WTC11 (cell line): ENCODE data around the gene RFNG. TPM values are rescaled to one million over a fixed set of nuclear protein-coding genes. Genes with fewer than 3 reads are reported as not detected.

ENCODE experiments used
- ATAC-seq: fragments of 200-7000 bp; cut with Tn5 transposase; 2 replicates; pipeline ENCODE4 v1.10.0; 2021; ENCODE audit warnings: mild to moderate bottlenecking, moderate library complexity
- CTCF ChIA-PET: fragments of 300-600 bp; sonication (Branson Sonifier 250); formaldehyde crosslinking; loops from one replicate; lab custom pipeline; 2021; ENCODE audit warnings: antibody characterized with exemption; lab: Charles Lee
- POLR2A ChIA-PET: fragments of 350-600 bp; sonication (Branson Sonifier 250); formaldehyde crosslinking; loops from one replicate; lab custom pipeline; 2021; ENCODE audit warnings: antibody characterized with exemption; lab: Charles Lee
- DNase-seq: peaks from one replicate; pipeline ENCODE4 v3.0.0; 2021; ENCODE audit warnings: low spot score
- H3K27ac Mint-ChIP-seq: 2 replicates; pipeline ENCODE4 v1.8.0; 2021; ENCODE audit warnings: mixed read lengths
- H3K27me3 Mint-ChIP-seq: 2 replicates; pipeline ENCODE4 v1.8.0; 2021; ENCODE audit warnings: low read depth, mild to moderate bottlenecking, moderate library complexity, mixed read lengths
- H3K36me3 Mint-ChIP-seq: 2 replicates; pipeline ENCODE4 v1.8.0; 2021; ENCODE audit warnings: mixed read lengths
- H3K4me1 Mint-ChIP-seq: 2 replicates; pipeline ENCODE4 v1.8.0; 2022; ENCODE audit warnings: mixed read lengths
- H3K4me3 Mint-ChIP-seq: 2 replicates; pipeline ENCODE4 v1.8.0; 2021; ENCODE audit warnings: mild to moderate bottlenecking, moderate library complexity, mixed read lengths
- H3K9me3 Mint-ChIP-seq: 2 replicates; pipeline ENCODE4 v1.8.0; 2021; ENCODE audit warnings: mixed read lengths
- AFF4 ChIP-seq: sonication (generic); formaldehyde crosslinking; IDR thresholded peaks from 2 replicates; pipeline ENCODE4 v1.8.1; 2023; ENCODE audit warnings: mild to moderate bottlenecking, missing genetic modification reagents, borderline replicate concordance
- E2F4 ChIP-seq: sonication (generic); formaldehyde crosslinking; IDR thresholded peaks from 2 replicates; pipeline ENCODE4 v1.8.1; 2022; ENCODE audit warnings: low read depth, mild to moderate bottlenecking, moderate library complexity, missing genetic modification reagents, borderline replicate concordance
- E2F5 ChIP-seq: sonication (generic); formaldehyde crosslinking; IDR thresholded peaks from 2 replicates; pipeline ENCODE4 v1.8.1; 2022; ENCODE audit warnings: mild to moderate bottlenecking, moderate library complexity, missing genetic modification reagents
- ERG ChIP-seq: fragments of 250-450 bp; sonication (Bioruptor Pico); IDR thresholded peaks from 2 replicates; pipeline ENCODE4 v1.8.0; 2021; ENCODE audit warnings: mild to moderate bottlenecking
- FOXP1 ChIP-seq: sonication (generic); formaldehyde crosslinking; IDR thresholded peaks from 2 replicates; pipeline ENCODE4 v1.8.0; 2022; ENCODE audit warnings: missing genetic modification reagents, mild to moderate bottlenecking, moderate library complexity, borderline replicate concordance
- FOXP4 ChIP-seq: sonication (generic); formaldehyde crosslinking; IDR thresholded peaks from 2 replicates; pipeline ENCODE4 v1.8.0; 2022; ENCODE audit warnings: mild to moderate bottlenecking, missing genetic modification reagents
- GABPB1 ChIP-seq: sonication (generic); formaldehyde crosslinking; IDR thresholded peaks from 2 replicates; pipeline ENCODE4 v1.8.1; 2023; ENCODE audit warnings: mild to moderate bottlenecking, missing genetic modification reagents
- GRHL2 ChIP-seq: fragments of 250-450 bp; sonication (Bioruptor Pico); IDR thresholded peaks from 2 replicates; pipeline ENCODE4 v1.8.0; 2022; ENCODE audit warnings: mild to moderate bottlenecking, moderate library complexity; ENCODE audit not compliant: insufficient replicate concordance, severe bottlenecking
- HMGA2 ChIP-seq: fragments of 250-450 bp; sonication (Bioruptor Pico); IDR thresholded peaks from 2 replicates; pipeline ENCODE4 v1.4.0; 2021; ENCODE audit warnings: mild to moderate bottlenecking, moderate library complexity
- IRF2 ChIP-seq: sonication (generic); formaldehyde crosslinking; IDR thresholded peaks from 2 replicates; pipeline ENCODE4 v1.8.0; 2022; ENCODE audit warnings: low read depth, missing genetic modification reagents, borderline replicate concordance
- KAT7 ChIP-seq: sonication (generic); formaldehyde crosslinking; IDR thresholded peaks from 2 replicates; pipeline ENCODE4 v1.8.1; 2023; ENCODE audit warnings: missing genetic modification reagents, mild to moderate bottlenecking, borderline replicate concordance
- NFYB ChIP-seq: sonication (generic); formaldehyde crosslinking; conservative IDR thresholded peaks from 2 replicates; pipeline ENCODE4 v1.8.0; 2022; ENCODE audit warnings: low read depth, missing genetic modification reagents
- PRDM15 ChIP-seq: sonication (generic); formaldehyde crosslinking; IDR thresholded peaks from 2 replicates; pipeline ENCODE4 v1.8.0; 2022; ENCODE audit warnings: missing genetic modification reagents
- SP1 ChIP-seq: sonication (generic); formaldehyde crosslinking; conservative IDR thresholded peaks from 2 replicates; pipeline ENCODE4 v1.8.1; 2022; ENCODE audit warnings: missing genetic modification reagents
- STAT6 ChIP-seq: sonication (generic); formaldehyde crosslinking; conservative IDR thresholded peaks from 2 replicates; pipeline ENCODE4 v1.8.1; 2023; ENCODE audit warnings: mild to moderate bottlenecking, low read depth, missing genetic modification reagents, moderate library complexity
- ZNF317 ChIP-seq: sonication (generic); formaldehyde crosslinking; IDR thresholded peaks from 2 replicates; pipeline ENCODE4 v1.8.1; 2023; ENCODE audit warnings: low read depth, mild to moderate bottlenecking, moderate library complexity, missing genetic modification reagents, borderline replicate concordance
- total RNA-seq: library from RNA; stranded (reverse); gene quantifications from 3 replicates; pipeline ENCODE4 v1.2.3, GENCODE V29; 2021

RFNG gene
- total RNA-seq, 1 experiment from 2014 or later, result 41.6 TPM

GRCh38 chr17:82023447-82024241, 28.0 kb downstream of the RFNG start (continued):
- TF ChIP-seq ERG (no peak), FOXP4 (CRISPR knock-in tag) (0 out of 2 replicates have a peak, but pooled peaks have one; percentile 20), AFF4 (CRISPR knock-in tag) (no peak)

GRCh38 chr17:82022981-82023446, 28.6 kb downstream of the RFNG start, which contains the start of gene LRRC45:
Gene LRRC45, plus strand, starts transcription at chr17:82023305. Its CDS starts 339 bp downstream, at chr17:82023644.
- Mint-ChIP-seq H3K27ac (no peak within 1 kb of the TSS), H3K9me3 (no peaks in the 10 kb centered on the region), H3K36me3 (no peaks in the 10 kb centered on the region; the same call in 1 of the 2 replicates), H3K4me3 (peak within 1 kb of the TSS; percentile 78), H3K27me3 (no peaks in the 10 kb centered on the region; the same call in 1 of the 2 replicates), H3K4me1 (peaks cover 11% of the 10 kb centered on the region)
- TF ChIP-seq NFYB (CRISPR knock-in tag) (peak; percentile 92), ZNF317 (CRISPR knock-in tag) (no peak), SP1 (CRISPR knock-in tag) (peak; percentile 97), HMGA2 (CRISPR knock-in tag) (no peak), GABPB1 (no peak), E2F5 (CRISPR knock-in tag) (peak; percentile 62; the same call in 1 of the 2 replicates), STAT6 (no peak), IRF2 (CRISPR knock-in tag) (no peak), PRDM15 (no peak), E2F4 (CRISPR knock-in tag) (no peak), GRHL2 (CRISPR knock-in tag) (no peak), FOXP1 (no peak), KAT7 (CRISPR knock-in tag) (no peak)
- ATAC-seq, result peak; percentile 93
- POLR2A ChIA-PET, result interaction anchor here (1.0 to 2.7 kb wide), 5 partner anchors 8 to 99 kb away, joined by 3 to 9 read pairs (median 5); partner anchors contain the start of genes DCXR and RAC3
- CTCF ChIA-PET, result interaction anchor here (0.7 to 8.8 kb wide), 21 partner anchors 8 to 213 kb away, joined by 3 to 119 read pairs (median 5); partner anchors contain the start of genes DCXR, NOTUM and RAC3
- DNase-seq, result peak; percentile 100
